GM10266 (cell line): ENCODE results near the gene RNU5B-1.

Experiments used
- DNase-seq: peaks from one replicate; pipeline ENCODE4 v3.0.0; 2012; ENCODE audit errors: extremely low spot score
- CTCF ChIP-seq: IDR thresholded peaks from 2 replicates; pipeline ENCODE4 v1.5.1; 2012; ENCODE audit warnings: mild to moderate bottlenecking, low read depth; ENCODE audit not compliant: control insufficient read depth, insufficient read depth; ENCODE audit errors: missing control alignments

RNU5B-1 gene

GRCh38 chr15:65277015-65277414 is 27.5 kb upstream of the RNU5B-1 start:
- no peak for TF ChIP-seq CTCF
- no peak for DNase-seq

GRCh38 chr15:65278480-65278879 is 26.0 kb upstream of the RNU5B-1 start:
- no peak for TF ChIP-seq CTCF
- DNase-seq, result no peak

- no peak for TF ChIP-seq CTCF
- DNase-seq, result no peak
Observed at GRCh38 chr15:65285291-65286068, 19.0 kb upstream of the RNU5B-1 start.

- no peak for TF ChIP-seq CTCF
- no peak for DNase-seq
Observed at GRCh38 chr15:65286069-65286703, 18.3 kb upstream of the RNU5B-1 start.

- DNase-seq, result peak; percentile 92
- peak; percentile 59 for TF ChIP-seq CTCF
Observed at GRCh38 chr15:65286704-65287519, 17.6 kb upstream of the RNU5B-1 start, which contains the start of gene PARP16. TSS of gene PARP16 (minus strand) at chr15:65286883. CDS start at chr15:65286426, 457 bp downstream.

GRCh38 chr15:65287520-65287855 is 17.0 kb upstream of the RNU5B-1 start:
- DNase-seq, result no peak

More at GRCh38 chr15:65287520-65287855, 17.0 kb upstream of the RNU5B-1 start:
- TF ChIP-seq CTCF, result no peak
